GM12878 (cell line): Measurements from ENCODE around the gene CAMTA2. TPM values are rescaled to one million over a fixed set of nuclear protein-coding genes. Genes with fewer than 3 reads are reported as not detected.

Experiments used
- ATAC-seq: fragments of 200-7000 bp; cut with Tn5 transposase; 3 replicates; pipeline ENCODE4 v1.9.1; 2020; ENCODE audit warnings: mild to moderate bottlenecking, moderate library complexity
- BruUV-seq: library from RNA; stranded (reverse); fragments of 400-500 nt; replicated peaks from 2 replicates; lab custom pipeline; 2021; lab: Mats Ljungman, UMichigan
- CTCF ChIA-PET: fragments of 300-600 bp; sonication (Branson Sonifier 250); formaldehyde crosslinking; extraction: SDS; loops from one replicate; lab custom pipeline; 2021; ENCODE audit warnings: inconsistent platforms; lab: Yijun Ruan, JAX
- POLR2A ChIA-PET: fragments of 350-600 bp; formaldehyde crosslinking; extraction: SDS; loops from one replicate; lab custom pipeline; 2021; ENCODE audit warnings: inconsistent platforms; lab: Charles Lee
- RAD21 ChIA-PET: fragments of 300-600 bp; sonication (Branson Sonifier 250); formaldehyde crosslinking; loops from one replicate; lab custom pipeline; 2023; ENCODE audit warnings: antibody characterized with exemption; ENCODE audit not compliant: unreplicated experiment; lab: Charles Lee
- SMC1A ChIA-PET: fragments of 300-600 bp; sonication (Branson Sonifier 250); formaldehyde crosslinking; loops from one replicate; lab custom pipeline; 2023; ENCODE audit not compliant: unreplicated experiment, uncharacterized antibody; lab: Charles Lee
- DNase-seq: peaks from one replicate; pipeline ENCODE4 v3.0.0-alpha.2; 2011; ENCODE audit warnings: low read depth, low spot score
- FAIRE-seq: peaks from 3 replicates; lab custom pipeline; 2011; peaks lifted over from hg19 to GRCh38; lab: Jason Lieb, UNC
- H2AFZ ChIP-seq: 2 replicates; pipeline ENCODE4 v1.6.0; 2011; ENCODE audit warnings: low read depth, low read length, control low read depth; ENCODE audit not compliant: control insufficient read depth
- H3K27ac ChIP-seq: 2 replicates; pipeline ENCODE4 v1.5.1; 2011; ENCODE audit warnings: control low read depth; ENCODE audit not compliant: control insufficient read depth, insufficient read depth
- H3K27me3 ChIP-seq, 2 experiments: replicated peaks in 1 of 2; 2 replicates each; pipeline versions ENCODE4 v1.6.0 to v1.6.1; 2011; ENCODE audit warnings: low read length in 1 of 2; ENCODE audit not compliant: control insufficient read depth in 2 of 2, insufficient read depth in 2 of 2
- H3K36me3 ChIP-seq, 2 experiments: 2 replicates each; pipeline ENCODE4 v1.5.1; 2011; ENCODE audit warnings: low read length in 1 of 2; ENCODE audit not compliant: control insufficient read depth in 2 of 2, insufficient read depth in 2 of 2
- H3K4me1 ChIP-seq: 2 replicates; pipeline ENCODE4 v1.6.1; 2011; ENCODE audit warnings: mild to moderate bottlenecking, low read length, moderate library complexity, mixed read lengths; ENCODE audit not compliant: control insufficient read depth, insufficient read depth
- H3K4me2 ChIP-seq: 2 replicates; pipeline ENCODE4 v1.6.0; 2011; ENCODE audit warnings: control low read depth; ENCODE audit not compliant: control insufficient read depth, insufficient read depth
- H3K4me3 ChIP-seq: fragments of 200-600 bp; sonication (generic); 2 replicates; pipeline ENCODE4 v1.5.1; 2016
- H3K79me2 ChIP-seq: 2 replicates; pipeline ENCODE4 v1.6.0; 2011; ENCODE audit warnings: low read length; ENCODE audit not compliant: control insufficient read depth, insufficient read depth
- H3K9ac ChIP-seq: 2 replicates; pipeline ENCODE4 v1.8.0; 2011; ENCODE audit warnings: low read length, control low read depth, mixed read lengths; ENCODE audit not compliant: control insufficient read depth, insufficient read depth
- H3K9me3 ChIP-seq: replicated peaks from 3 replicates; pipeline ENCODE4 v1.5.1; 2011; ENCODE audit warnings: mild to moderate bottlenecking, low read length; ENCODE audit not compliant: control insufficient read depth, insufficient read depth
- H4K20me1 ChIP-seq: 2 replicates; pipeline ENCODE4 v1.6.0; 2011; ENCODE audit not compliant: control insufficient read depth, insufficient read depth
- BHLHE40 ChIP-seq, 2 experiments: fragments of 450-650 bp in 1 of 2; IDR thresholded peaks; 2 replicates each; pipeline ENCODE4 v1.6.1; 2011 to 2017; ENCODE audit warnings: low read depth in 2 of 2, borderline replicate concordance in 1 of 2, improper control_type of control experiment in 1 of 2, low read length in 1 of 2, mild to moderate bottlenecking in 1 of 2
- EP300 ChIP-seq, 2 experiments: fragments of 150-350 bp in 1 of 2; IDR thresholded peaks; 2 replicates each; pipeline ENCODE4 v1.6.1; 2011 to 2012; ENCODE audit warnings: low read depth in 2 of 2, low read length in 2 of 2, borderline replicate concordance in 1 of 2, improper control_type of control experiment in 1 of 2, inconsistent platforms in 1 of 2; ENCODE audit not compliant: control insufficient read depth in 1 of 2
- KAT2A ChIP-seq: conservative IDR thresholded peaks from 2 replicates; pipeline ENCODE4 v1.6.1; 2011; ENCODE audit warnings: low read depth, low read length; ENCODE audit not compliant: control insufficient read depth
- POLR2AphosphoS2 ChIP-seq: IDR thresholded peaks from 2 replicates; pipeline ENCODE4 v1.6.1; 2011; ENCODE audit warnings: low read depth, mild to moderate bottlenecking, low read length, improper control_type of control experiment, moderate library complexity
- RFX5 ChIP-seq: IDR thresholded peaks from 2 replicates; pipeline ENCODE4 v1.6.1; 2011; ENCODE audit warnings: low read depth, low read length, improper control_type of control experiment
- WGBS: methylation state at CpG from one replicate; pipeline ENCODE4 v1.1.6; 2016; ENCODE audit warnings: low lambda C conversion rate; ENCODE audit not compliant: insufficient replicate concordance, insufficient coverage; ENCODE audit errors: missing lambda C conversion rate; 5-methylcytosine and 5-hydroxymethylcytosine counted together
- in situ Hi-C: fragments of 300-500 bp; cut with MboI; formaldehyde crosslinking; loops from 9 replicates; pipeline ENCODE4 v1.14.3; 2018; ENCODE audit warnings: mixed read lengths
- intact Hi-C: fragments of 100-400 bp; cut with micrococcal nuclease; formaldehyde crosslinking; loops from one replicate; pipeline ENCODE4 v1.14.2; 2022; ENCODE audit not compliant: unreplicated experiment
- polyA plus RNA-seq, 11 experiments: library from polyadenylated mRNA; depleted of rRNA in 4 of 11; unstranded in 6 of 11; stranded (reverse) in 5 of 11; fragments of >200 nt; fragmentation: Nextera tagmentation in 4 of 11; fragmentation: Illumina TruSeq in 1 of 11; extraction: Ambion mirVana in 4 of 11; extraction: Trizol in 1 of 11; gene quantifications; 1 replicate in 1 of 11; 2 replicates in 10 of 11; pipeline versions ENCODE4 v1.2.1 to v1.2.3, GENCODE V29; 2011 to 2016; ENCODE audit warnings: inconsistent platforms in 2 of 11, missing spikeins in 2 of 11, low read depth in 1 of 11
- total RNA-seq, 4 experiments: library from RNA; depleted of rRNA in 3 of 4; stranded (reverse); fragments of >200 nt in 3 of 4; fragmentation: Illumina TruSeq in 1 of 4; extraction: Trizol in 1 of 4; gene quantifications; 2 replicates each; pipeline versions ENCODE4 v1.2.1 to v1.2.3, GENCODE V29; 2013 to 2021

CAMTA2 gene
- total and polyA plus RNA-seq, 10 of the 15 experiments (the other 5 are each of a cell fraction or from before 2014, with no cell fraction given) = 0.42 to 29.3 (median 11.2) TPM

- FAIRE-seq (no peak), DNase-seq (no peak), ATAC-seq (no peak)
- TF ChIP-seq EP300 (IDR thresholded peaks at IDR 0.05; ENCODE audit: borderline replicate concordance in 1 of 2, control insufficient read depth in 1 of 2, low read depth in 2 of 2, low read length in 2 of 2) (no peak), POLR2AphosphoS2 (0 out of 2 replicates have a peak, but pooled peaks have one; percentile 13)
- H3K79me2 ChIP-seq = peaks cover 29% of the 10 kb centered on the region
- H3K4me2 ChIP-seq = peak overlapping the region; percentile 78
- no TSS peak for BruUV-seq
- intact Hi-C loops (loop anchor here (5.0 kb wide), 1 partner anchor 97 kb away; no protein-coding TSS in a partner anchor), in situ Hi-C loops (no loop called here)
- H3K27ac ChIP-seq = no peak overlapping the region
- SMC1A ChIA-PET = interaction anchor here (1.0 to 4.3 kb wide), 4 partner anchors 14 to 31 kb away, joined by 3 to 50 read pairs (median 31); partner anchors contain the start of genes ENO3, PFN1, RNF167 and SLC25A11
- CTCF ChIA-PET = interaction anchor here (0.8 to 3.6 kb wide), 8 partner anchors 9 to 60 kb away, joined by 3 to 28 read pairs (median 14); partner anchors contain the start of genes CAMTA2, ENO3, PFN1 and RNF167
- peaks cover 14% of the 10 kb centered on the region for H3K4me1 ChIP-seq
- RAD21 ChIA-PET = interaction anchor here (1.0 to 6.4 kb wide), 5 partner anchors 16 to 96 kb away, joined by 3 to 73 read pairs (median 28); partner anchors contain the start of genes CAMTA2, ENO3, PFN1 and RNF167
- H3K9me3 ChIP-seq = no peaks in the 10 kb centered on the region
- H3K27me3 ChIP-seq = no peaks in the 10 kb centered on the region
- H3K36me3 ChIP-seq = peaks cover 3 to 6% of the 10 kb centered on the region in 2 experiments; a peak in 2 of 4 replicates
- WGBS = 94% methylated on average over 15 of the region's 15 CpGs
- POLR2A ChIA-PET = interaction anchor here (1.7 to 8.5 kb wide), 2 partner anchors 8 to 18 kb away, joined by 5 to 272 read pairs; partner anchors contain the start of genes ENO3, PFN1, RNF167 and SLC25A11
- H3K4me3 ChIP-seq = no peak overlapping the region
- no peaks in the 10 kb centered on the region for H4K20me1 ChIP-seq
- H3K9ac ChIP-seq = no peak overlapping the region
- no peak overlapping the region for H2AFZ ChIP-seq
These were observed 22.0 kb downstream of the CAMTA2 start for GRCh38 chr17:4965311-4965986.

GRCh38 chr17:4960279-4960922 is 27.1 kb downstream of the CAMTA2 start:
- SMC1A ChIA-PET = no interaction called here
- FAIRE-seq = no peak

More at GRCh38 chr17:4960279-4960922, 27.1 kb downstream of the CAMTA2 start:
- ChIA-PET RAD21 (no interaction called here), CTCF (no interaction called here), POLR2A (interaction anchor here (1.1 kb wide), 1 partner anchor 9 kb away, joined by 5 read pairs; the partner anchor contains the start of gene ENO3)
- H3K27me3 ChIP-seq = no peaks in the 10 kb centered on the region
- DNase-seq (no peak), ATAC-seq (no peak)
- peaks cover 1% of the 10 kb centered on the region for H3K4me1 ChIP-seq
- no peak overlapping the region for H3K4me2 ChIP-seq
- in situ Hi-C loops (no loop called here), intact Hi-C loops (no loop called here)
- no peaks in the 10 kb centered on the region for H4K20me1 ChIP-seq
- TF ChIP-seq RFX5 = no peak
- TF ChIP-seq KAT2A = no peak
- TF ChIP-seq BHLHE40 (IDR thresholded peaks at IDR 0.05; ENCODE audit: borderline replicate concordance in 1 of 2, low read depth in 2 of 2, low read length in 1 of 2) = no peak
- 83% methylated on average over 9 of the region's 9 CpGs for WGBS
- no peak overlapping the region for H3K27ac ChIP-seq
- peaks cover 4% of the 10 kb centered on the region for H3K79me2 ChIP-seq
- H3K36me3 ChIP-seq = peaks cover 4 to 10% of the 10 kb centered on the region in 2 experiments
- H3K9me3 ChIP-seq = no peaks in the 10 kb centered on the region
- no peak overlapping the region for H2AFZ ChIP-seq
- H3K9ac ChIP-seq = no peak overlapping the region
- BruUV-seq = no TSS peak
- no peak overlapping the region for H3K4me3 ChIP-seq
